K562 (cell line): ENCODE results near the gene SRPK1. TPM values are rescaled to one million over a fixed set of nuclear protein-coding genes. Genes with fewer than 3 reads are reported as not detected.

ENCODE experiments used
- C11orf30 ChIP-seq: fragments of 450-650 bp; IDR thresholded peaks from 2 replicates; pipeline ENCODE4 v1.6.1; 2016; ENCODE audit warnings: low read depth, mild to moderate bottlenecking
- CGGBP1 ChIP-seq: fragments of 250-450 bp; sonication (Bioruptor Pico); IDR thresholded peaks from 2 replicates; pipeline ENCODE4 v1.9.0; 2021; ENCODE audit warnings: mild to moderate bottlenecking
- DEAF1 ChIP-seq: fragments of 450-650 bp; formaldehyde crosslinking; IDR thresholded peaks from 2 replicates; pipeline ENCODE4 v1.4.0; 2020; ENCODE audit warnings: mild to moderate bottlenecking, moderate library complexity
- FOS ChIP-seq: IDR thresholded peaks from 3 replicates; pipeline ENCODE4 v1.6.1; 2011; ENCODE audit not compliant: insufficient read length; ENCODE audit errors: extremely low read depth
- GTF2A2 ChIP-seq: IDR thresholded peaks from 2 replicates; pipeline ENCODE4 v1.6.1; 2016; ENCODE audit warnings: mild to moderate bottlenecking, missing genetic modification characterization, missing compliant biosample characterization
- GTF2B ChIP-seq: IDR thresholded peaks from 2 replicates; pipeline ENCODE4 v1.6.1; 2011; ENCODE audit not compliant: insufficient read length; ENCODE audit errors: extremely low read depth
- HBP1 ChIP-seq: fragments of 450-650 bp; formaldehyde crosslinking; IDR thresholded peaks from 2 replicates; pipeline ENCODE4 v1.4.0; 2022; ENCODE audit warnings: missing genetic modification characterization
- HDAC1 ChIP-seq, 2 experiments: fragments of 450-650 bp; IDR thresholded peaks; 2 replicates each; pipeline ENCODE4 v1.6.1; 2016 to 2017; ENCODE audit warnings: inconsistent platforms in 1 of 2, mild to moderate bottlenecking in 1 of 2, moderate library complexity in 1 of 2
- KLF16 ChIP-seq: IDR thresholded peaks from 2 replicates; pipeline ENCODE4 v1.6.1; 2016; ENCODE audit warnings: antibody characterized with exemption
- MCM3 ChIP-seq: fragments of 450-650 bp; IDR thresholded peaks from 2 replicates; pipeline ENCODE4 v1.6.1; 2016
- MED1 ChIP-seq: sonication (generic); formaldehyde crosslinking; IDR thresholded peaks from 2 replicates; pipeline ENCODE4 v1.8.1; 2023; ENCODE audit warnings: missing genetic modification reagents, borderline replicate concordance
- MXI1 ChIP-seq: IDR thresholded peaks from 2 replicates; pipeline ENCODE4 v1.6.1; 2011; ENCODE audit warnings: low read depth, mild to moderate bottlenecking, improper control_type of control experiment, low read length
- PTRF ChIP-seq: fragments of 450-650 bp; IDR thresholded peaks from 2 replicates; pipeline ENCODE4 v1.6.1; 2016; ENCODE audit warnings: mild to moderate bottlenecking, missing genetic modification characterization, missing compliant biosample characterization
- RBM22 ChIP-seq: fragments of 200-400 bp; formaldehyde crosslinking; IDR thresholded peaks from 2 replicates; pipeline ENCODE4 v1.6.1; 2018; ENCODE audit warnings: low read length, low read depth; ENCODE audit not compliant: poor library complexity, severe bottlenecking
- SAFB ChIP-seq: fragments of 200-400 bp; formaldehyde crosslinking; IDR thresholded peaks from 2 replicates; pipeline ENCODE4 v1.6.1; 2017; ENCODE audit warnings: low read depth, low read length, borderline replicate concordance
- SAFB2 ChIP-seq: fragments of 200-400 bp; formaldehyde crosslinking; IDR thresholded peaks from 2 replicates; pipeline ENCODE4 v1.6.1; 2018; ENCODE audit warnings: borderline replicate concordance, low read length, low read depth, moderate library complexity; ENCODE audit not compliant: severe bottlenecking
- SIRT6 ChIP-seq: IDR thresholded peaks from one replicate; pipeline ENCODE4 v1.6.1; 2012; ENCODE audit warnings: low read depth, mild to moderate bottlenecking, control low read depth, inconsistent platforms, low read length, moderate library complexity
- TAF7 ChIP-seq: fragments of 450-650 bp; IDR thresholded peaks from 2 replicates; pipeline ENCODE4 v1.6.1; 2016; ENCODE audit warnings: missing genetic modification characterization, missing compliant biosample characterization
- TCF7 ChIP-seq: sonication (generic); IDR thresholded peaks from 2 replicates; pipeline ENCODE4 v1.6.1; 2016; ENCODE audit warnings: antibody characterized with exemption, borderline replicate concordance
- WHSC1 ChIP-seq: IDR thresholded peaks from one replicate; pipeline ENCODE4 v1.6.1; 2012; ENCODE audit warnings: low read length, control low read depth, inconsistent platforms
- ZC3H11A ChIP-seq: IDR thresholded peaks from 2 replicates; pipeline ENCODE4 v1.6.1; 2012; ENCODE audit warnings: low read depth, low read length, improper control_type of control experiment
- ZC3H4 ChIP-seq: sonication (generic); formaldehyde crosslinking; IDR thresholded peaks from 2 replicates; pipeline ENCODE4 v1.9.0; 2021; ENCODE audit warnings: missing genetic modification reagents, borderline replicate concordance
- ZNF146 ChIP-seq: IDR thresholded peaks from one replicate; pipeline ENCODE4 v1.6.1; 2018; ENCODE audit warnings: missing compliant biosample characterization; ENCODE audit not compliant: unreplicated experiment
- ZNF75A ChIP-seq: fragments of 450-650 bp; formaldehyde crosslinking; IDR thresholded peaks from 2 replicates; pipeline ENCODE4 v1.4.0; 2020; ENCODE audit warnings: mild to moderate bottlenecking
- ZSCAN29 ChIP-seq: fragments of 450-650 bp; IDR thresholded peaks from 2 replicates; pipeline ENCODE4 v1.6.1; 2017
- polyA plus RNA-seq, 8 experiments: library from polyadenylated mRNA; depleted of rRNA in 4 of 8; stranded (reverse) in 5 of 8; unstranded in 3 of 8; fragments of >200 nt; fragmentation: Nextera tagmentation in 2 of 8; fragmentation: Illumina TruSeq in 1 of 8; extraction: Ambion mirVana in 2 of 8; extraction: Trizol in 1 of 8; gene quantifications; 2 replicates each; pipeline versions ENCODE4 v1.2.1 to v1.2.3, GENCODE V29; 2011 to 2014; ENCODE audit warnings: inconsistent platforms in 1 of 8, missing spikeins in 1 of 8
- total RNA-seq, 7 experiments: library from RNA; depleted of rRNA in 6 of 7; stranded (reverse); fragments of >200 nt in 6 of 7; fragmentation: Illumina TruSeq in 2 of 7; extraction: Trizol in 2 of 7; gene quantifications; 2 replicates each; pipeline versions ENCODE4 v1.2.1 to v1.2.3, GENCODE V29; 2011 to 2021; ENCODE audit warnings: low replicate concordance in 1 of 7

The SRPK1 gene
- total and polyA plus RNA-seq, 9 of the 15 experiments (the other 6 are each of a cell fraction or from before 2014, with no cell fraction given): 99.6 to 185 (median 159) TPM

- TF ChIP-seq ZNF146 (CRISPR knock-in tag) (no peak), GTF2A2 (tag) (no peak), ZC3H11A (no peak), MCM3 (no peak), GTF2B (no peak), DEAF1 (CRISPR knock-in tag) (no peak), RBM22 (no peak), KLF16 (no peak), SIRT6 (no peak), HBP1 (CRISPR knock-in tag) (no peak), MXI1 (no peak), CGGBP1 (CRISPR knock-in tag) (no peak), HDAC1 (IDR thresholded peaks at IDR 0.05) (peak in 1 of 2 experiments; percentile 72; a peak in 2 of 4 replicates), ZNF75A (CRISPR knock-in tag) (no peak), ZSCAN29 (no peak; the same call in 1 of the 2 replicates), C11orf30 (no peak), TAF7 (tag) (no peak), WHSC1 (no peak), SAFB2 (no peak), TCF7 (no peak), FOS (no peak), ZC3H4 (CRISPR knock-in tag) (no peak; the same call in 1 of the 2 replicates), SAFB (no peak), MED1 (no peak), PTRF (tag) (no peak)
Measured at GRCh38 chr6:35919827-35920751, 809 bp downstream of the SRPK1 start (continued).
